ENCODE results near the gene KIF17. TPM values are rescaled to one million over a fixed set of nuclear protein-coding genes. Genes with fewer than 3 reads are reported as not detected.

KIF17 gene
- total and polyA plus RNA-seq, 2 of the 4 experiments (the other 2 are of a cell fraction), result 4.5 to 5.7 TPM

- POLR2A ChIA-PET (ENCODE audit: unreplicated experiment), result no interaction called here
- H3K23ac ChIP-seq (ENCODE audit: low read depth, low read length), result peak overlapping the region; percentile 81
- no peaks in the 10 kb centered on the region for H4K20me1 ChIP-seq (ENCODE audit: insufficient read depth, low read length)
- no peak overlapping the region for H3K4me3 ChIP-seq (ENCODE audit: insufficient read depth, low read depth, low read length)
- CTCF ChIA-PET, result interaction anchor here (0.6 to 1.6 kb wide), 7 partner anchors 27 to 671 kb away, joined by 3 to 17 read pairs (median 5); no protein-coding TSS in a partner anchor
- no peak overlapping the region; the same call in 1 of the 2 replicates for H3K4me2 ChIP-seq (ENCODE audit: low read depth, low read length)
- H2BK120ac ChIP-seq (ENCODE audit: low read depth, low read length), result peak overlapping the region; percentile 98
- H3K18ac ChIP-seq (ENCODE audit: low read depth, low read length), result peak overlapping the region; percentile 65
- peak overlapping the region; percentile 99 for H2BK5ac ChIP-seq (ENCODE audit: low read depth, low read length, poor library complexity, severe bottlenecking)
- H3K14ac ChIP-seq (replicated peaks; ENCODE audit: low read depth, low read length), result peak overlapping the region; percentile 96
- peaks cover 14% of the 10 kb centered on the region for H3K4me1 ChIP-seq (ENCODE audit: control insufficient read depth, insufficient read depth, low read length)
- peak overlapping the region; percentile 81 for H2AFZ ChIP-seq (replicated peaks; ENCODE audit: low read length, poor library complexity)
- WGBS, 2 experiments (ENCODE audit: extremely low coverage in 2 of 2, insufficient read length in 1 of 2), result 72% methylated on average over 4 of the region's 12 CpGs; no CpG with 5 or more reads in 1 of the 2 experiments
- no peaks in the 10 kb centered on the region for H3K9me3 ChIP-seq (ENCODE audit: control insufficient read depth, insufficient read depth, low read length)
- peak overlapping the region; percentile 57; the same call in 1 of the 2 replicates for H3K9ac ChIP-seq (ENCODE audit: low read depth, low read length)
- ATAC-seq (ENCODE audit: low read depth) (no peak), DNase-seq (no peak)
- H3K9me1 ChIP-seq (ENCODE audit: insufficient read depth, low read length), result peaks cover 13% of the 10 kb centered on the region
- H2AK9ac ChIP-seq (replicated peaks; ENCODE audit: low read depth, low read length, poor library complexity), result peak overlapping the region; percentile 98
- dilution Hi-C loops (cut with HindIII; ENCODE audit: low sequenced_read_pairs, unreplicated experiment) (no loop called here), in situ Hi-C loops (cut with MboI; ENCODE audit: low sequenced_read_pairs) (loop anchor here (5.0 to 25.0 kb wide), 2 partner anchors 500 to 665 kb away; no protein-coding TSS in a partner anchor), intact Hi-C loops (cut with micrococcal nuclease) (loop anchor here (2.0 to 5.0 kb wide), 6 partner anchors 35 to 670 kb away; partner anchors contain the start of genes EIF4G3, HP1BP3 and SH2D5)
- H2BK20ac ChIP-seq (ENCODE audit: low read depth, low read length), result peak overlapping the region; percentile 98
- peak overlapping the region; percentile 60 for H4K5ac ChIP-seq (ENCODE audit: low read depth, low read length)
- no peaks in the 10 kb centered on the region for H3K36me3 ChIP-seq (ENCODE audit: control insufficient read depth, insufficient read depth, low read length)
- peak overlapping the region; percentile 88 for H3K27ac ChIP-seq (ENCODE audit: insufficient read depth, low read length)
- peak overlapping the region; percentile 93; the same call in 2 of the 3 replicates for H2BK15ac ChIP-seq (ENCODE audit: low read depth, low read length)
- TF ChIP-seq CEBPB (IDR thresholded peaks at IDR 0.05; ENCODE audit: low read depth, low read length), result no peak
- TF ChIP-seq MAFK (IDR thresholded peaks at IDR 0.05; ENCODE audit: low read depth, low read length), result no peak
- TF ChIP-seq, protein P1, sequence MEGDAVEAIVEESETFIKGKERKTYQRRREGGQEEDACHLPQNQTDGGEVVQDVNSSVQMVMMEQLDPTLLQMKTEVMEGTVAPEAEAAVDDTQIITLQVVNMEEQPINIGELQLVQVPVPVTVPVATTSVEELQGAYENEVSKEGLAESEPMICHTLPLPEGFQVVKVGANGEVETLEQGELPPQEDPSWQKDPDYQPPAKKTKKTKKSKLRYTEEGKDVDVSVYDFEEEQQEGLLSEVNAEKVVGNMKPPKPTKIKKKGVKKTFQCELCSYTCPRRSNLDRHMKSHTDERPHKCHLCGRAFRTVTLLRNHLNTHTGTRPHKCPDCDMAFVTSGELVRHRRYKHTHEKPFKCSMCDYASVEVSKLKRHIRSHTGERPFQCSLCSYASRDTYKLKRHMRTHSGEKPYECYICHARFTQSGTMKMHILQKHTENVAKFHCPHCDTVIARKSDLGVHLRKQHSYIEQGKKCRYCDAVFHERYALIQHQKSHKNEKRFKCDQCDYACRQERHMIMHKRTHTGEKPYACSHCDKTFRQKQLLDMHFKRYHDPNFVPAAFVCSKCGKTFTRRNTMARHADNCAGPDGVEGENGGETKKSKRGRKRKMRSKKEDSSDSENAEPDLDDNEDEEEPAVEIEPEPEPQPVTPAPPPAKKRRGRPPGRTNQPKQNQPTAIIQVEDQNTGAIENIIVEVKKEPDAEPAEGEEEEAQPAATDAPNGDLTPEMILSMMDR (conservative IDR thresholded peaks at IDR 0.05; ENCODE audit: low read depth, low read length), result no peak
- no peak for TF ChIP-seq MAZ (IDR thresholded peaks at IDR 0.05; ENCODE audit: borderline replicate concordance, low read depth, low read length)
- TF ChIP-seq SMC3 (IDR thresholded peaks at IDR 0.05; ENCODE audit: low read depth, low read length), result no peak
- H4K91ac ChIP-seq (ENCODE audit: insufficient read depth, low read depth, low read length), result peak overlapping the region; percentile 99
- H3K56ac ChIP-seq (ENCODE audit: extremely low read depth, insufficient read depth, low read length), result peak overlapping the region; percentile 21; the same call in 1 of the 2 replicates
- peaks cover 15 to 29% of the 10 kb centered on the region in 2 experiments for H3K79me1 ChIP-seq (ENCODE audit: low read depth in 1 of 2, low read length in 2 of 2)
- H3K4ac ChIP-seq (ENCODE audit: low read depth, low read length), result peak overlapping the region; percentile 98
- no peaks in the 10 kb centered on the region for H3K27me3 ChIP-seq (ENCODE audit: control insufficient read depth, insufficient read depth, low read length)
- H2AK5ac ChIP-seq (ENCODE audit: low read depth, low read length), result peak overlapping the region; percentile 98
- no TSS peak for BruUV-seq (replicated peaks)
- H4K8ac ChIP-seq (ENCODE audit: low read depth in 2 of 2, low read length in 2 of 2), result peak overlapping the region; percentile 96 to 97
These were observed 20.2 kb downstream of the KIF17 start for GRCh38 chr1:20697563-20697962.

All from IMR-90 (cell line).